ENCODE data around the gene TTLL13. TPM values are rescaled to one million over a fixed set of nuclear protein-coding genes. Genes with fewer than 3 reads are reported as not detected.

Gene TTLL13
- total and polyA plus RNA-seq, 9 of the 15 experiments (the other 6 are each of a cell fraction or from before 2014, with no cell fraction given): 0.05 to 0.24 (median 0.11) TPM; not detected in 1

DNA sequence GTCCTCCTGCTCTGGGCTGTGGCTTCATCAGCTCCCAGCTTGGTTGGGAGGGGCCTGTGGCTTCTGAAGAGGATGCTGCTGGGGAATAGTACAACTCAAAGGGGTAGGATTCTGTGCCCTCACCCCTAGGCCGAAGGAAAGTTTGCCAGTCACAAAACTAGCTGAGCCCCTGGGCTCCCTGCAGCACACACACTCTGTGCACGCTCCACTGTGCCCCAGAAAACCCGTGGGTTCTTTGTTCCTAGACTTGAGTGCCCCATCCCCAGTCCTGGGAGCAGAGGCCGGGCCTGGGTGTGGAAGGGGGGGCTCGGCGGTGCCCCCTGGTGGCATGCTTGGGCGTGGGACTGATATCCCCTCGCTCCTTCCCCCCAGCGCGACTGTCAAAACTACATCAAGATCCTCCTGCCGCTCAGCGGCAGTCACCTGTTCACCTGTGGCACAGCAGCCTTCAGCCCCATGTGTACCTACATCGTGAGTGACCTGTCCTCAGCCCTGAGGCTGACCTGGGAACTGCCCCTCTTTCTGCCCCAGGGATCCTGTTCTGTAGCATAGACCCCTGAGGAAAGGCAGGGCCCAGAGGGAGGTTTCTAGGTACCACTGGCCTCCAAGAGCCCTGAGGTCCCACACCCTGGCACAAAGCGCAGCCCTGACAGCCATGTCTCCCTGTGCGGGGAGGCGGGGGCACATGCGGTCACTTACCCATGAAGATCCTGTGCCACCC, 29.8 kb upstream of the TTLL13 start (continued):
- TF ChIP-seq FOXK1 (CRISPR knock-in tag; IDR thresholded peaks at IDR 0.05; ENCODE audit: borderline replicate concordance) (no peak), PML (IDR thresholded peaks at IDR 0.05; ENCODE audit: low read length) (no peak), SRSF9 (IDR thresholded peaks at IDR 0.05; ENCODE audit: borderline replicate concordance, low read depth, low read length) (no peak), POU5F1 (IDR thresholded peaks at IDR 0.05; ENCODE audit: borderline replicate concordance, low read depth, low read length, partially characterized antibody) (no peak), ZNF79 (CRISPR knock-in tag; IDR thresholded peaks at IDR 0.05; ENCODE audit: low read depth) (no peak), ZNF717 (CRISPR knock-in tag; IDR thresholded peaks at IDR 0.05) (no peak), TAF7 (tag; IDR thresholded peaks at IDR 0.05) (no peak), STAT5B (CRISPR knock-in tag; IDR thresholded peaks at IDR 0.05) (no peak), NFE2L1 (tag; IDR thresholded peaks at IDR 0.05; ENCODE audit: borderline replicate concordance, low read depth) (no peak), KAT7 (CRISPR knock-in tag; IDR thresholded peaks at IDR 0.05; ENCODE audit: borderline replicate concordance) (no peak)
- TF ChIP-seq, protein P1, sequence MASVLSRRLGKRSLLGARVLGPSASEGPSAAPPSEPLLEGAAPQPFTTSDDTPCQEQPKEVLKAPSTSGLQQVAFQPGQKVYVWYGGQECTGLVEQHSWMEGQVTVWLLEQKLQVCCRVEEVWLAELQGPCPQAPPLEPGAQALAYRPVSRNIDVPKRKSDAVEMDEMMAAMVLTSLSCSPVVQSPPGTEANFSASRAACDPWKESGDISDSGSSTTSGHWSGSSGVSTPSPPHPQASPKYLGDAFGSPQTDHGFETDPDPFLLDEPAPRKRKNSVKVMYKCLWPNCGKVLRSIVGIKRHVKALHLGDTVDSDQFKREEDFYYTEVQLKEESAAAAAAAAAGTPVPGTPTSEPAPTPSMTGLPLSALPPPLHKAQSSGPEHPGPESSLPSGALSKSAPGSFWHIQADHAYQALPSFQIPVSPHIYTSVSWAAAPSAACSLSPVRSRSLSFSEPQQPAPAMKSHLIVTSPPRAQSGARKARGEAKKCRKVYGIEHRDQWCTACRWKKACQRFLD (CRISPR knock-in tag; IDR thresholded peaks at IDR 0.05): no peak
- TF ChIP-seq, protein P2, sequence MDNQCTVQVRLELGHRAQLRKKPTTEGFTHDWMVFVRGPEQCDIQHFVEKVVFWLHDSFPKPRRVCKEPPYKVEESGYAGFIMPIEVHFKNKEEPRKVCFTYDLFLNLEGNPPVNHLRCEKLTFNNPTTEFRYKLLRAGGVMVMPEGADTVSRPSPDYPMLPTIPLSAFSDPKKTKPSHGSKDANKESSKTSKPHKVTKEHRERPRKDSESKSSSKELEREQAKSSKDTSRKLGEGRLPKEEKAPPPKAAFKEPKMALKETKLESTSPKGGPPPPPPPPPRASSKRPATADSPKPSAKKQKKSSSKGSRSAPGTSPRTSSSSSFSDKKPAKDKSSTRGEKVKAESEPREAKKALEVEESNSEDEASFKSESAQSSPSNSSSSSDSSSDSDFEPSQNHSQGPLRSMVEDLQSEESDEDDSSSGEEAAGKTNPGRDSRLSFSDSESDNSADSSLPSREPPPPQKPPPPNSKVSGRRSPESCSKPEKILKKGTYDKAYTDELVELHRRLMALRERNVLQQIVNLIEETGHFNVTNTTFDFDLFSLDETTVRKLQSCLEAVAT (IDR thresholded peaks at IDR 0.05): no peak

All from K562 (cell line).